GM18511 (cell line): ENCODE measurements around the gene ELP6.
"Not testable (repeated sequence)": the region's sequence is repeated elsewhere in the genome, so short reads cannot be mapped to it uniquely, and the experiment has no call there.

ENCODE experiments used
- ATAC-seq: cut with Tn5 transposase; IDR thresholded peaks from one replicate; pipeline ENCODE4 v1.9.1; 2021; ENCODE audit warnings: mild to moderate bottlenecking, moderate library complexity; ENCODE audit not compliant: unreplicated experiment

The ELP6 gene

GRCh38 chr3:47469616-47470015 is 43.9 kb downstream of the ELP6 start:
- ATAC-seq, result no peak

- ATAC-seq, result not testable (repeated sequence)
Measured at GRCh38 chr3:47468315-47468714, 45.2 kb downstream of the ELP6 start.

GRCh38 chr3:47464588-47464987 is 48.9 kb downstream of the ELP6 start:
- no peak for ATAC-seq

- ATAC-seq, result not testable (repeated sequence)
Measured at GRCh38 chr3:47459534-47460085, 53.9 kb downstream of the ELP6 start.

- ATAC-seq, result no peak
Measured at GRCh38 chr3:47456984-47457383, 56.5 kb downstream of the ELP6 start.

- ATAC-seq, result no peak
Measured at GRCh38 chr3:47455806-47456452, 57.6 kb downstream of the ELP6 start.

- ATAC-seq, result no peak
Measured at GRCh38 chr3:47452453-47453215, 60.9 kb downstream of the ELP6 start.
